K562 treated with DMSO at 1 percent for 12 hours (cell line): ENCODE results near the gene CLP1. TPM values are rescaled to one million over a fixed set of nuclear protein-coding genes. Genes with fewer than 3 reads are reported as not detected.

Experiments used
- total RNA-seq: library from RNA; unstranded; fragments of 300-600 nt; gene quantifications from 2 replicates; pipeline ENCODE4 v1.2.3, GENCODE V29; 2022; ENCODE audit not compliant: insufficient read depth

CLP1 gene
- 19.8 and 22.4 TPM in 2 replicates for total RNA-seq

GRCh38 chr11:57657194-57658022 lies at the start of gene CLP1:
Gene CLP1 (plus strand): TSS chr11:57657762. CDS start chr11:57659477, 1,715 bp downstream.

GRCh38 chr11:57649826-57650738 lies 7.5 kb upstream of the CLP1 start, which contains the start of gene YPEL4:
Gene YPEL4 (minus strand): TSS chr11:57649912. CDS start chr11:57647107, 2,805 bp downstream.

GRCh38 chr11:57667736-57668433 lies 10.3 kb downstream of the CLP1 start, which contains the start of gene ZDHHC5:
Gene ZDHHC5 (plus strand): TSS chr11:57668114. CDS start chr11:57673091, 4,977 bp downstream.

Other genes starting within 250 kb of the CLP1 start
- gene SLC43A3, start 230.6 kb upstream of the CLP1 start, total RNA-seq = 65.5 and 138 TPM in 2 replicates
- gene RTN4RL2, start 197.2 kb upstream of the CLP1 start, total RNA-seq = 6.4 and 6.8 TPM in 2 replicates
- 60.4 and 87.0 TPM in 2 replicates for gene SLC43A1, start 142.1 kb upstream of the CLP1 start, total RNA-seq
- 40.3 and 58.1 TPM in 2 replicates for gene TIMM10, start 127.0 kb upstream of the CLP1 start, total RNA-seq
- gene SMTNL1, start 120.2 kb upstream of the CLP1 start, total RNA-seq = 1.1 TPM in 1 of 2 replicates, not detected in the other
- 84.8 and 114 TPM in 2 replicates for gene UBE2L6, start 90.1 kb upstream of the CLP1 start, total RNA-seq
- gene SERPING1, start 60.1 kb upstream of the CLP1 start, total RNA-seq = 0.51 and 1.3 TPM in 2 replicates
- 2.2 and 2.5 TPM in 2 replicates for gene YPEL4, start 7.8 kb upstream of the CLP1 start, total RNA-seq
- gene ZDHHC5, start 10.4 kb downstream of the CLP1 start, total RNA-seq = 16.0 and 39.7 TPM in 2 replicates
- 25.1 and 26.8 TPM in 2 replicates for gene MED19, start 54.5 kb downstream of the CLP1 start, total RNA-seq
- gene TMX2, start 54.8 kb downstream of the CLP1 start, total RNA-seq = 79.3 and 120 TPM in 2 replicates
- gene SELENOH, start 83.7 kb downstream of the CLP1 start, total RNA-seq = 211 and 362 TPM in 2 replicates
- gene BTBD18, start 94.1 kb downstream of the CLP1 start, total RNA-seq = not detected in 2 replicates
- 18.7 and 65.0 TPM in 2 replicates for gene CTNND1, start 104.0 kb downstream of the CLP1 start, total RNA-seq